ENCODE results near the gene NUDT14.

Gene NUDT14

DNA sequence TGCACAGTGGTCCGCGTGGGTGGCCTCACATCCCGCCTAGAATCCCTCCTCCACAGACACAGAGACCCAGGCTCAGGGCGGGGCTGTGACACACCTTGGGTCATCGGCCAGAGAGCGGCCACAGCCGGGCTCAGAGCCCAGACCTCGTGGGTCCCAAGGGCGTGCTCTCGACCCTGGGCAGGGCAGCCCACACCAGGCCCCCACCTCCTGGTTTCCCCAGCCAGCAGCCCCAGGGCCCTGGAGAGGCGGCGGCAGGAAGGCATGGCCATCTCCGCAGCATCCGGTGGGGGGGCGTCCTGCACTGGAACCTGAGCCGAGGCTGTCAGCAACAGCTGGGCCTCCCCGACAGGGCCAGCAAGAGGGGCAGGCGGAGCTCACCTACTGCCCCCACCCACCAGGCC is 27.8 kb downstream of the NUDT14 start (continued):
- TF ChIP-seq, protein P1, sequence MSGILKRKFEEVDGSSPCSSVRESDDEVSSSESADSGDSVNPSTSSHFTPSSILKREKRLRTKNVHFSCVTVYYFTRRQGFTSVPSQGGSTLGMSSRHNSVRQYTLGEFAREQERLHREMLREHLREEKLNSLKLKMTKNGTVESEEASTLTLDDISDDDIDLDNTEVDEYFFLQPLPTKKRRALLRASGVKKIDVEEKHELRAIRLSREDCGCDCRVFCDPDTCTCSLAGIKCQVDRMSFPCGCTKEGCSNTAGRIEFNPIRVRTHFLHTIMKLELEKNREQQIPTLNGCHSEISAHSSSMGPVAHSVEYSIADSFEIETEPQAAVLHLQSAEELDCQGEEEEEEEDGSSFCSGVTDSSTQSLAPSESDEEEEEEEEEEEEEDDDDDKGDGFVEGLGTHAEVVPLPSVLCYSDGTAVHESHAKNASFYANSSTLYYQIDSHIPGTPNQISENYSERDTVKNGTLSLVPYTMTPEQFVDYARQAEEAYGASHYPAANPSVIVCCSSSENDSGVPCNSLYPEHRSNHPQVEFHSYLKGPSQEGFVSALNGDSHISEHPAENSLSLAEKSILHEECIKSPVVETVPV (CRISPR knock-in tag; IDR thresholded peaks at IDR 0.05) = no peak
- TF ChIP-seq ZNF8 (CRISPR knock-in tag; IDR thresholded peaks at IDR 0.05) (no peak), SNAI2 (CRISPR knock-in tag; IDR thresholded peaks at IDR 0.05) (no peak), ZNF70 (CRISPR knock-in tag; IDR thresholded peaks at IDR 0.05) (no peak)

DNA sequence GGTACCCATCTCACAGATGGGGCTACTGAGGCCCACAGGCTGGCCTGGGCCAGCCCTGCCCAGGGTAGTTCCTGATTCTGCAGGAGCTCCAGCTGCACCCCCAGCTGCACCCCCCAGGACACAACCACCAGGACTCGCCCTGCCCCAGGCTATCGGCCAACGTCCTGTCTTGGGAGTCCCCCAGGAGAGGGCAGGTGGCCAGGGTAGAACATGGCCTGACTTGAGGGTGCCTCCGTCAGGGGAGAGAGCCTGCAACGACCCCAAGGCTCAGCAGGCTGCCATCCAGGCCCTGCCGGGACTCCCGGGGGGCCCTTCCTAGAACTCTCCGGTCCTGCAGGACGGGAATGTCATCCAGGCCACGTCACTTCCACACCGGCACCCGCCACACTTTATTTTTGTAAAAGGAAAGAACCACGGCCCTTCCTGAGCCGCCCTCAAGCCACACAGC is 28.3 kb downstream of the NUDT14 start:
- ATAC-seq = no peak
- TF ChIP-seq ESRRG (CRISPR knock-in tag; IDR thresholded peaks at IDR 0.05) = no peak
- TF ChIP-seq, protein P2, sequence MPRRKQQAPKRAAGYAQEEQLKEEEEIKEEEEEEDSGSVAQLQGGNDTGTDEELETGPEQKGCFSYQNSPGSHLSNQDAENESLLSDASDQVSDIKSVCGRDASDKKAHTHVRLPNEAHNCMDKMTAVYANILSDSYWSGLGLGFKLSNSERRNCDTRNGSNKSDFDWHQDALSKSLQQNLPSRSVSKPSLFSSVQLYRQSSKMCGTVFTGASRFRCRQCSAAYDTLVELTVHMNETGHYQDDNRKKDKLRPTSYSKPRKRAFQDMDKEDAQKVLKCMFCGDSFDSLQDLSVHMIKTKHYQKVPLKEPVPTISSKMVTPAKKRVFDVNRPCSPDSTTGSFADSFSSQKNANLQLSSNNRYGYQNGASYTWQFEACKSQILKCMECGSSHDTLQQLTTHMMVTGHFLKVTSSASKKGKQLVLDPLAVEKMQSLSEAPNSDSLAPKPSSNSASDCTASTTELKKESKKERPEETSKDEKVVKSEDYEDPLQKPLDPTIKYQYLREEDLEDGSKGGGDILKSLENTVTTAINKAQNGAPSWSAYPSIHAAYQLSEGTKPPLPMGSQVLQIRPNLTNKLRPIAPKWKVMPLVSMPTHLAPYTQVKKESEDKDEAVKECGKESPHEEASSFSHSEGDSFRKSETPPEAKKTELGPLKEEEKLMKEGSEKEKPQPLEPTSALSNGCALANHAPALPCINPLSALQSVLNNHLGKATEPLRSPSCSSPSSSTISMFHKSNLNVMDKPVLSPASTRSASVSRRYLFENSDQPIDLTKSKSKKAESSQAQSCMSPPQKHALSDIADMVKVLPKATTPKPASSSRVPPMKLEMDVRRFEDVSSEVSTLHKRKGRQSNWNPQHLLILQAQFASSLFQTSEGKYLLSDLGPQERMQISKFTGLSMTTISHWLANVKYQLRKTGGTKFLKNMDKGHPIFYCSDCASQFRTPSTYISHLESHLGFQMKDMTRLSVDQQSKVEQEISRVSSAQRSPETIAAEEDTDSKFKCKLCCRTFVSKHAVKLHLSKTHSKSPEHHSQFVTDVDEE (CRISPR knock-in tag; IDR thresholded peaks at IDR 0.05) = no peak
- no peak for TF ChIP-seq TOX (CRISPR knock-in tag; IDR thresholded peaks at IDR 0.05; ENCODE audit: borderline replicate concordance)
- TF ChIP-seq ARNTL (CRISPR knock-in tag; IDR thresholded peaks at IDR 0.05; ENCODE audit: borderline replicate concordance, low read depth) = no peak
- TF ChIP-seq, protein P3, sequence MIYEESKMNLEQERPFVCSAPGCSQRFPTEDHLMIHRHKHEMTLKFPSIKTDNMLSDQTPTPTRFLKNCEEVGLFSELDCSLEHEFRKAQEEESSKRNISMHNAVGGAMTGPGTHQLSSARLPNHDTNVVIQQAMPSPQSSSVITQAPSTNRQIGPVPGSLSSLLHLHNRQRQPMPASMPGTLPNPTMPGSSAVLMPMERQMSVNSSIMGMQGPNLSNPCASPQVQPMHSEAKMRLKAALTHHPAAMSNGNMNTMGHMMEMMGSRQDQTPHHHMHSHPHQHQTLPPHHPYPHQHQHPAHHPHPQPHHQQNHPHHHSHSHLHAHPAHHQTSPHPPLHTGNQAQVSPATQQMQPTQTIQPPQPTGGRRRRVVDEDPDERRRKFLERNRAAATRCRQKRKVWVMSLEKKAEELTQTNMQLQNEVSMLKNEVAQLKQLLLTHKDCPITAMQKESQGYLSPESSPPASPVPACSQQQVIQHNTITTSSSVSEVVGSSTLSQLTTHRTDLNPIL (CRISPR knock-in tag; IDR thresholded peaks at IDR 0.05; ENCODE audit: low read depth) = no peak
- TF ChIP-seq SNAI2 (CRISPR knock-in tag; IDR thresholded peaks at IDR 0.05) = no peak

DNA sequence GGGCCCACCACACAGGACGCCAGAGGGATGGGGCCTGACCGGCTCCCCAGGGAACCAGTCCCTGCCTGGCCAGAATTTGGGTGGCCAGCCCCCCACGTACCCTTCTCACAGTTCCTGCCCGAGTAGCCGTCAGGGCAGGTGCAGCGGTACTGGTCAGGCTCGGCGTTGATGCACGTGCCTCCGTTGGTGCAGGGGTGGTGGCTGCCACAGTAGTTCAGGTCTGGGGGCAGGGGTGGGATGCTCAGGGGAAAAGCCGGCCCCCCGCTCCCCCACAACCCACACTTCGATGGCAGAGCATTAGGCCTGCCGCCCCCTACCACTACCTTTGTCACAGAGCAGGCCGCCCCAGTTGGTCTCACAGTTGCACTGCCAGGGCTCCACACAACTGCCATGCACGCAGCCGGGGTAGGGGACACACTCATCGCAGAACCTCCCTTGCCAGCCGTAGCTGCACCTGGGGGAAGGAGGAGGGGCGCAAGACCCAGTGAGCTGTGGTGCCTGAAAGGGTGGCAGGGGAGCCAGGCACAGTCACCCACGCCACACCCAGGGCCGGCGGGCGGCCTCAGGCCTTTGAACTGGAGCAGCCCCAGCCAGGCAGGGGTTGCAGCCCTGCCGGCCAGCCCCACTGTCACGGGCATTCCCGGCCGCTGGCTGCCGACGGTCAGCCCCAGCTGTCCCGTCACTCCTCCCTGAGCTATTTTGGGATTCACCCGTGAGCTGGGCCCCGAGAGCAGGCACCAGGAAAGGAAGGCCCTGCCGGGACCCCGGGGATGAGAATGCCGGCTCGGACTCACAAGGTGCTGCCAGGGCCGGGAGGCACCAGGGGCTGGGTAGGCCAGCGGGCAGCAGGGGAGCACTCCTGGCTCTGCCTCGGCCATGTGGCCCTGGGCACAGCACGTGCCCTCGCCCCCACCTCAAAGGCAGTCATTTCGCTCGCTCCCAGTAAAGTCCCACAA is 29.0 kb downstream of the NUDT14 start:
- TF ChIP-seq, protein P4, sequence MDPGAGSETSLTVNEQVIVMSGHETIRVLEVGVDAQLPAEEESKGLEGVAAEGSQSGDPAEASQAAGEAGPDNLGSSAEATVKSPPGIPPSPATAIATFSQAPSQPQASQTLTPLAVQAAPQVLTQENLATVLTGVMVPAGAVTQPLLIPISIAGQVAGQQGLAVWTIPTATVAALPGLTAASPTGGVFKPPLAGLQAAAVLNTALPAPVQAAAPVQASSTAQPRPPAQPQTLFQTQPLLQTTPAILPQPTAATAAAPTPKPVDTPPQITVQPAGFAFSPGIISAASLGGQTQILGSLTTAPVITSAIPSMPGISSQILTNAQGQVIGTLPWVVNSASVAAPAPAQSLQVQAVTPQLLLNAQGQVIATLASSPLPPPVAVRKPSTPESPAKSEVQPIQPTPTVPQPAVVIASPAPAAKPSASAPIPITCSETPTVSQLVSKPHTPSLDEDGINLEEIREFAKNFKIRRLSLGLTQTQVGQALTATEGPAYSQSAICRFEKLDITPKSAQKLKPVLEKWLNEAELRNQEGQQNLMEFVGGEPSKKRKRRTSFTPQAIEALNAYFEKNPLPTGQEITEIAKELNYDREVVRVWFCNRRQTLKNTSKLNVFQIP (CRISPR knock-in tag; IDR thresholded peaks at IDR 0.05; ENCODE audit: borderline replicate concordance, low read depth) = no peak
- no peak for TF ChIP-seq TOX (CRISPR knock-in tag; IDR thresholded peaks at IDR 0.05; ENCODE audit: borderline replicate concordance)
- TF ChIP-seq CSDC2 (CRISPR knock-in tag; IDR thresholded peaks at IDR 0.05) = no peak
- TF ChIP-seq ARNTL (CRISPR knock-in tag; IDR thresholded peaks at IDR 0.05; ENCODE audit: borderline replicate concordance, low read depth) = no peak
- TF ChIP-seq, protein P5, sequence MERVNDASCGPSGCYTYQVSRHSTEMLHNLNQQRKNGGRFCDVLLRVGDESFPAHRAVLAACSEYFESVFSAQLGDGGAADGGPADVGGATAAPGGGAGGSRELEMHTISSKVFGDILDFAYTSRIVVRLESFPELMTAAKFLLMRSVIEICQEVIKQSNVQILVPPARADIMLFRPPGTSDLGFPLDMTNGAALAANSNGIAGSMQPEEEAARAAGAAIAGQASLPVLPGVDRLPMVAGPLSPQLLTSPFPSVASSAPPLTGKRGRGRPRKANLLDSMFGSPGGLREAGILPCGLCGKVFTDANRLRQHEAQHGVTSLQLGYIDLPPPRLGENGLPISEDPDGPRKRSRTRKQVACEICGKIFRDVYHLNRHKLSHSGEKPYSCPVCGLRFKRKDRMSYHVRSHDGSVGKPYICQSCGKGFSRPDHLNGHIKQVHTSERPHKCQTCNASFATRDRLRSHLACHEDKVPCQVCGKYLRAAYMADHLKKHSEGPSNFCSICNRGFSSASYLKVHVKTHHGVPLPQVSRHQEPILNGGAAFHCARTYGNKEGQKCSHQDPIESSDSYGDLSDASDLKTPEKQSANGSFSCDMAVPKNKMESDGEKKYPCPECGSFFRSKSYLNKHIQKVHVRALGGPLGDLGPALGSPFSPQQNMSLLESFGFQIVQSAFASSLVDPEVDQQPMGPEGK (CRISPR knock-in tag; IDR thresholded peaks at IDR 0.05; ENCODE audit: borderline replicate concordance) = no peak
- TF ChIP-seq ESRRG (CRISPR knock-in tag; IDR thresholded peaks at IDR 0.05) = no peak
- no peak for TF ChIP-seq ZC3H10 (CRISPR knock-in tag; IDR thresholded peaks at IDR 0.05)
- TF ChIP-seq ISL1 (CRISPR knock-in tag; IDR thresholded peaks at IDR 0.05) = no peak
- TF ChIP-seq TCF4 (CRISPR knock-in tag; IDR thresholded peaks at IDR 0.05; ENCODE audit: borderline replicate concordance) = no peak
- TF ChIP-seq ZFP30 (CRISPR knock-in tag; IDR thresholded peaks at IDR 0.05) = no peak
- no peak for TF ChIP-seq ZNF8 (CRISPR knock-in tag; IDR thresholded peaks at IDR 0.05)
- no peak for TF ChIP-seq ZNF70 (CRISPR knock-in tag; IDR thresholded peaks at IDR 0.05)
- TF ChIP-seq RARB (CRISPR knock-in tag; IDR thresholded peaks at IDR 0.05) = no peak
- no peak for TF ChIP-seq SNAI2 (CRISPR knock-in tag; IDR thresholded peaks at IDR 0.05)

More for the DNA sequence above, 29.0 kb downstream of the NUDT14 start:
- no peak for ATAC-seq
